MM.1S (cell line): Measurements from ENCODE around the gene TMEM116.

Experiments used
- DNase-seq: peaks from one replicate; pipeline ENCODE4 v3.0.0-alpha.2; 2015
- H2AFZ ChIP-seq: fragments of 300-600 bp; sonication (generic); 2 replicates; pipeline ENCODE4 v1.6.0; 2016; ENCODE audit warnings: antibody characterized with exemption, low read length
- H3F3A ChIP-seq: fragments of 300-600 bp; sonication (generic); 2 replicates; pipeline ENCODE4 v1.6.1; 2016; ENCODE audit warnings: mild to moderate bottlenecking, antibody characterized with exemption, low read length, moderate library complexity, mixed read lengths; ENCODE audit not compliant: insufficient read depth
- H3K27ac ChIP-seq: fragments of 300-600 bp; sonication (generic); 2 replicates; pipeline ENCODE4 v1.5.1; 2016; ENCODE audit warnings: mild to moderate bottlenecking, low read length
- H3K27me3 ChIP-seq: fragments of 300-600 bp; sonication (generic); replicated peaks from 2 replicates; pipeline ENCODE4 v1.6.0; 2016; ENCODE audit warnings: low read length; ENCODE audit not compliant: insufficient read depth
- H3K36me3 ChIP-seq: fragments of 300-600 bp; sonication (generic); replicated peaks from 2 replicates; pipeline ENCODE4 v1.6.1; 2016; ENCODE audit warnings: mild to moderate bottlenecking, low read length, mixed read lengths; ENCODE audit not compliant: insufficient read depth
- H3K4me1 ChIP-seq: fragments of 300-600 bp; sonication (generic); 2 replicates; pipeline ENCODE4 v1.6.1; 2016; ENCODE audit warnings: low read length, mixed read lengths
- H3K4me2 ChIP-seq: fragments of 300-600 bp; sonication (generic); 2 replicates; pipeline ENCODE4 v1.6.0; 2016; ENCODE audit warnings: low read depth, low read length
- H3K4me3 ChIP-seq: fragments of 300-600 bp; sonication (generic); 2 replicates; pipeline ENCODE4 v1.5.1; 2016; ENCODE audit warnings: low read length, mixed read lengths
- H3K79me2 ChIP-seq: fragments of 300-600 bp; sonication (generic); 2 replicates; pipeline ENCODE4 v1.6.1; 2016; ENCODE audit warnings: mixed run types, low read length, mixed read lengths
- H3K9ac ChIP-seq: fragments of 300-600 bp; sonication (generic); 2 replicates; pipeline ENCODE4 v1.6.1; 2016; ENCODE audit warnings: low read length, mixed read lengths
- H3K9me2 ChIP-seq: fragments of 300-600 bp; sonication (generic); replicated peaks from 2 replicates; pipeline ENCODE4 v1.6.1; 2016; ENCODE audit warnings: mild to moderate bottlenecking, low read length, mixed read lengths; ENCODE audit not compliant: insufficient read depth
- H3K9me3 ChIP-seq: fragments of 300-600 bp; sonication (generic); replicated peaks from 2 replicates; pipeline ENCODE4 v1.6.1; 2016; ENCODE audit warnings: mild to moderate bottlenecking, low read length, mixed read lengths; ENCODE audit not compliant: insufficient read depth
- H4K20me1 ChIP-seq: fragments of 300-600 bp; sonication (generic); 2 replicates; pipeline ENCODE4 v1.6.1; 2016; ENCODE audit warnings: mild to moderate bottlenecking, low read length, moderate library complexity, mixed read lengths; ENCODE audit not compliant: insufficient read depth
- EZH2 ChIP-seq: fragments of 300-600 bp; sonication (generic); optimal IDR thresholded peaks from 2 replicates; pipeline ENCODE3; 2017; ENCODE audit warnings: low read depth, mild to moderate bottlenecking, antibody characterized with exemption, low read length, mixed read lengths
- EZH2phosphoT487 ChIP-seq: fragments of 300-600 bp; sonication (generic); IDR thresholded peaks from 2 replicates; pipeline ENCODE4 v1.6.1; 2018; ENCODE audit warnings: antibody characterized with exemption, low read length
- TF ChIP-seq, protein P1 (sequence below): fragments of 300-600 bp; sonication (generic); IDR thresholded peaks from 2 replicates; pipeline ENCODE4 v1.5.1; 2016; ENCODE audit warnings: antibody characterized with exemption, low read length, mixed read lengths

The TMEM116 gene

DNA sequence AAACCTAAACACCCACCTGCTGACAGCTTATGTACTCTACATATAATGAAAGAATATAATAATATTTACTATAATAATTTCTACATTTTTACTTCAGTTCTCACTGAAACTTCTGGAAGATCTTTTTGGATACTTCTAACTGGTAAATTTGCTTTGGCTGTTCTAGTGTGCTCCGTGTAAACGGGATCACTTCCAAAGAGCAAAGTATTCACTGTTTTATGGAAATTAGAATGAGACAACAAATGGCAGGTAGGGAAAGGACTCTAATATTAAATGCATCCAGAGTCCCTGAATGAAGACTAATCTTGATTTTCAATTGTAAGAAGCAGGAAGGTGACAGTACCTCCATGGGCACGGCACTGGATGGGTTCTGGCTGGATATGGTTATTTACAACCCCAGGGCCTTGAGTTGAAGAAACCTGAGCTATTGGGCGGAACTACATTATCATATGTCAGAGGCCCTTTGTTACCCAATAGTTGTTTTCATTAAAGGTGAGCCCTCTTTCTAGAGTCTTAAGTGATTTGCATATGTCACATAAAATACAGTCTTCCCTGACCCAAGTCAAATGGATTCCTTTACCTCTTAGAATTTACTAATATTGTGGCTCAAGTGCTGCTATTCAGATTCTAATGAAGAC is 10.9 kb upstream of the TMEM116 start:
- Histone ChIP-seq H3K27ac (no peak overlapping the region), H3K9me2 (no peaks in the 10 kb centered on the region), H3K9ac (no peak overlapping the region), H2AFZ (no peak overlapping the region), H3K27me3 (no peaks in the 10 kb centered on the region), H3K36me3 (no peaks in the 10 kb centered on the region), H4K20me1 (no peaks in the 10 kb centered on the region), H3K9me3 (no peaks in the 10 kb centered on the region), H3K4me1 (0 out of 2 replicates have a peak, but pooled peaks cover 3% of the 10 kb centered on the region), H3K4me3 (no peak overlapping the region), H3K79me2 (peaks cover 40% of the 10 kb centered on the region), H3F3A (no peaks in the 10 kb centered on the region), H3K4me2 (no peak overlapping the region)
- no peak for DNase-seq
- TF ChIP-seq, protein P1, sequence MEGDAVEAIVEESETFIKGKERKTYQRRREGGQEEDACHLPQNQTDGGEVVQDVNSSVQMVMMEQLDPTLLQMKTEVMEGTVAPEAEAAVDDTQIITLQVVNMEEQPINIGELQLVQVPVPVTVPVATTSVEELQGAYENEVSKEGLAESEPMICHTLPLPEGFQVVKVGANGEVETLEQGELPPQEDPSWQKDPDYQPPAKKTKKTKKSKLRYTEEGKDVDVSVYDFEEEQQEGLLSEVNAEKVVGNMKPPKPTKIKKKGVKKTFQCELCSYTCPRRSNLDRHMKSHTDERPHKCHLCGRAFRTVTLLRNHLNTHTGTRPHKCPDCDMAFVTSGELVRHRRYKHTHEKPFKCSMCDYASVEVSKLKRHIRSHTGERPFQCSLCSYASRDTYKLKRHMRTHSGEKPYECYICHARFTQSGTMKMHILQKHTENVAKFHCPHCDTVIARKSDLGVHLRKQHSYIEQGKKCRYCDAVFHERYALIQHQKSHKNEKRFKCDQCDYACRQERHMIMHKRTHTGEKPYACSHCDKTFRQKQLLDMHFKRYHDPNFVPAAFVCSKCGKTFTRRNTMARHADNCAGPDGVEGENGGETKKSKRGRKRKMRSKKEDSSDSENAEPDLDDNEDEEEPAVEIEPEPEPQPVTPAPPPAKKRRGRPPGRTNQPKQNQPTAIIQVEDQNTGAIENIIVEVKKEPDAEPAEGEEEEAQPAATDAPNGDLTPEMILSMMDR: no peak
- TF ChIP-seq EZH2phosphoT487 (no peak), EZH2 (no peak)

DNA sequence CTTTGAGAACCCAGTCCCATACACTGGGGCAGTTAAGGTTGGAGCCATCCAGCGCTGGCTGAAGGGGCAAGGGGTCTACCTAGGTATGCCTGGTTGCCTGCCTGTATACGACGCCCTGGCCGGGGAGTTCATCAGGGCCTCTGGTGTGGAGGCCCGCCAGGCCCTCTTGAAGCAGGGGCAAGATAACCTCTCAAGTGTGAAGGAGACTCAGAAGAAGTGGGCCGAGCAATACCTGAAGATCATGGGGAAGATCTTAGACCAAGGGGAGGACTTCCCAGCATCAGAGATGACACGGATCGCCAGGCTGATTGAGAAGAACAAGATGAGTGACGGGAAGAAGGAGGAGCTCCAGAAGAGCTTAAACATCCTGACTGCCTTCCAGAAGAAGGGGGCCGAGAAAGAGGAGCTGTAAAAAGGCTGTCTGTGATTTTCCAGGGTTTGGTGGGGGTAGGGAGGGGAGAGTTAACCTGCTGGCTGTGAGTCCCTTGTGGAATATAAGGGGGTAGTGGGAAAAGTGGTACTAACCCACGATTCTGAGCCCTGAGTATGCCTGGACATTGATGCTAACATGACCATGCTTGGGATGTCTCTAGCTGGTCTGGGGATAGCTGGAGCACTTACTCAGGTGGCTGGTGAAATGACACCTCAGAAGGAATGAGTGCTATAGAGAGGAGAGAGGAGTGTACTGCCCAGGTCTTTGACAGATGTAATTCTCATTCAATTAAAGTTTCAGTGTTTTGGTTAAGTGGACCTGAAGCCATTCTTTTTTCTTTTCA is 9.5 kb upstream of the TMEM116 start:
- Histone ChIP-seq H3K4me1 (0 out of 2 replicates have a peak, but pooled peaks cover 3% of the 10 kb centered on the region), H3K4me3 (no peak overlapping the region), H3K9me3 (no peaks in the 10 kb centered on the region), H3K9ac (no peak overlapping the region), H3K79me2 (peaks cover 53% of the 10 kb centered on the region), H3F3A (no peaks in the 10 kb centered on the region), H2AFZ (no peak overlapping the region), H3K27me3 (no peaks in the 10 kb centered on the region), H4K20me1 (0 out of 2 replicates have a peak, but pooled peaks cover 6% of the 10 kb centered on the region), H3K4me2 (no peak overlapping the region), H3K27ac (no peak overlapping the region), H3K9me2 (no peaks in the 10 kb centered on the region), H3K36me3 (no peaks in the 10 kb centered on the region)
- TF ChIP-seq EZH2phosphoT487: no peak
- TF ChIP-seq EZH2: no peak
- TF ChIP-seq, protein P1: no peak
- DNase-seq: no peak

DNA sequence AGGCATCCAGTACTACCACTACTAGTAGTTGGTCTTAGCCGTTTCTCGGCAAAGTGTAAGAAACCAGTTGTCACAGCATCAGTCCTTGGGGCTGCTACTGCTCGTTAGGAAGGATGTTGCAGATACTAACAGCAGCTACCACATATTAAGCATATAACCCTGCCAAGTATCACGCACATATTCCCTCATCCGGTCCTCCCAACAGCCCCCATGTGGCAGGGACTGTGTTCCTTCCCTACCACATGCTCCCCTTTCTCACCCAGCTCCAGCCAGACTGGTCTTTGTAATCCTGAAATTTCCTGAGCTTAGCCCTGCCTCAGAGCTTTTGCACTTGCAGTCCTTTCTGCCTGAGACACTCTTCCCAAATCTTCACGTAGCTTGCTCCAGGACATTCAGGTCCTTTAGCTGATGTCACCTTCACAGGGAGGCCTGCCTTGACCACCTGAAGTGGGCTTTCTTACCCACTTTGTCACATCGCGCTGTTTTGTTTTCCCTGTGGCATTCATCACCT is 8.0 kb upstream of the TMEM116 start:
- Histone ChIP-seq H4K20me1 (peaks cover 9% of the 10 kb centered on the region; the same call in 1 of the 2 replicates), H3K9ac (no peak overlapping the region), H3K9me3 (no peaks in the 10 kb centered on the region), H3K9me2 (no peaks in the 10 kb centered on the region), H3K36me3 (peaks cover under 1% of the 10 kb centered on the region; the same call in 1 of the 2 replicates), H3K4me3 (no peak overlapping the region), H2AFZ (no peak overlapping the region), H3K79me2 (peaks cover 67% of the 10 kb centered on the region), H3K4me1 (0 out of 2 replicates have a peak, but pooled peaks cover 1% of the 10 kb centered on the region), H3K4me2 (no peak overlapping the region), H3K27ac (no peak overlapping the region), H3K27me3 (no peaks in the 10 kb centered on the region), H3F3A (no peaks in the 10 kb centered on the region)
- TF ChIP-seq EZH2 (no peak), EZH2phosphoT487 (no peak)
- TF ChIP-seq, protein P1: no peak
- no peak for DNase-seq
